Fibroblast of lung (primary cell): Measurements from ENCODE around the gene ABLIM2.

Source experiments
- EZH2 ChIP-seq: IDR thresholded peaks from 2 replicates; pipeline ENCODE4 v1.5.1; 2012; ENCODE audit warnings: low read length, control low read depth, mild to moderate bottlenecking; ENCODE audit errors: missing control alignments
- TF ChIP-seq, protein P1 (sequence below), 2 donors: IDR thresholded peaks in 1 of 2; conservative IDR thresholded peaks in 1 of 2; 1 replicate in 1 of 2; 2 replicates in 1 of 2; pipeline ENCODE4 v1.5.1; 2011 to 2012; ENCODE audit warnings: low read length in 2 of 2, control low read depth in 1 of 2, inconsistent platforms in 1 of 2, low read depth in 1 of 2, mild to moderate bottlenecking in 1 of 2

DNA sequence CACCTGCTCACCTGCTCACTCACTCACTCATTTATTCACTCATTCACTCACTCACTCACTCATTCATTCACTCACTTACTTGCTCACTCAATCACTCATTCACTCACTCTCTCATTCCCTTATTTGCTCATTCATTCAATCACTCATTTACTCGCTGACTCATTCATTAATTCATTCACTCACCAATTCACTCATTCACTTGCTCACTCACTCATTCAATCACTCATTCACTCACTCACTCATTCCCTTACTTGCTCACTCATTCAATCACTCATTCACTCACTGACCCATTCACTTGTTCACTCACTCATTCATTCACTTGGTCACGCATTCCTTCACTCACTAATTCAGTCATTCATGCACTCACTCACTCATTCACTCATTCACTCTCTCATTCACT, 130.2 kb downstream of the ABLIM2 start:
- TF ChIP-seq, protein P1, sequence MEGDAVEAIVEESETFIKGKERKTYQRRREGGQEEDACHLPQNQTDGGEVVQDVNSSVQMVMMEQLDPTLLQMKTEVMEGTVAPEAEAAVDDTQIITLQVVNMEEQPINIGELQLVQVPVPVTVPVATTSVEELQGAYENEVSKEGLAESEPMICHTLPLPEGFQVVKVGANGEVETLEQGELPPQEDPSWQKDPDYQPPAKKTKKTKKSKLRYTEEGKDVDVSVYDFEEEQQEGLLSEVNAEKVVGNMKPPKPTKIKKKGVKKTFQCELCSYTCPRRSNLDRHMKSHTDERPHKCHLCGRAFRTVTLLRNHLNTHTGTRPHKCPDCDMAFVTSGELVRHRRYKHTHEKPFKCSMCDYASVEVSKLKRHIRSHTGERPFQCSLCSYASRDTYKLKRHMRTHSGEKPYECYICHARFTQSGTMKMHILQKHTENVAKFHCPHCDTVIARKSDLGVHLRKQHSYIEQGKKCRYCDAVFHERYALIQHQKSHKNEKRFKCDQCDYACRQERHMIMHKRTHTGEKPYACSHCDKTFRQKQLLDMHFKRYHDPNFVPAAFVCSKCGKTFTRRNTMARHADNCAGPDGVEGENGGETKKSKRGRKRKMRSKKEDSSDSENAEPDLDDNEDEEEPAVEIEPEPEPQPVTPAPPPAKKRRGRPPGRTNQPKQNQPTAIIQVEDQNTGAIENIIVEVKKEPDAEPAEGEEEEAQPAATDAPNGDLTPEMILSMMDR (conservative IDR thresholded peaks at IDR 0.05 in 1 of 2, IDR thresholded peaks at IDR 0.05 in 1 of 2; ENCODE audit: low read depth in 1 of 2, low read length in 2 of 2), result no peak
- TF ChIP-seq EZH2, result no peak
